ENCODE measurements around the gene ATP5IF1.

DNA sequence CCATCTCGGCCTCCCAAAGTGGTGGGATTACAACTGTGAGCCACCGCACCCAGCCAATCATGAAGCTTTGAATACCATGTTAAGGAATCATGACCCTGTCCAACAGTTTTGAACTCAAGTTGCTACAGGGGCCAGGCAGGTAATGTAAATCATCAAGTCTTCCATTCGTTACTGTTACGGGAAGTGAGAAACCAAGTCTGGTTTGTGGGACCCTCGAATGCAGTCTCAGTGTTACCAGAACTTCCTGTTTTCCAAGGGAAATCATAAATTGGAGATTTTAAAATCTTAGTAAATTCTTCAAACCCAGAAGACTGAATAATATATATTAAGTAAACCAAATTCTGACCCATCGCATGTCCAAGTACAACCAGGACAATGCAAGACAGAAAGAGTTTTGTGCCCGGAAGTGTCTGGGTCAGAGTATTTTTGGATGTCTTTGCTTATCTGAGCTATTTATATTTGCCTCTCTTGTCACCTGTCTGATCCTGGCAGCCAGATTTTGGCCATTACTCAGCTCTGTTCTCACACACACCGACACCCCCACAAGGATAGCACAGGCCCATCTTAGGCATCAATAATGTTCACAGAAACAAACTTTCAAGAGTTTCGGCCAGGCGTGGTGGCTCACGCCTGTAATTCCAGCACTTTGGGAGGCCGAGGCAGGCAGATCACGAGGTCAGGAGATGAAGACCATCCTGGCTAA is 8.8 kb downstream of the ATP5IF1 start:
- TF ChIP-seq, protein P1, sequence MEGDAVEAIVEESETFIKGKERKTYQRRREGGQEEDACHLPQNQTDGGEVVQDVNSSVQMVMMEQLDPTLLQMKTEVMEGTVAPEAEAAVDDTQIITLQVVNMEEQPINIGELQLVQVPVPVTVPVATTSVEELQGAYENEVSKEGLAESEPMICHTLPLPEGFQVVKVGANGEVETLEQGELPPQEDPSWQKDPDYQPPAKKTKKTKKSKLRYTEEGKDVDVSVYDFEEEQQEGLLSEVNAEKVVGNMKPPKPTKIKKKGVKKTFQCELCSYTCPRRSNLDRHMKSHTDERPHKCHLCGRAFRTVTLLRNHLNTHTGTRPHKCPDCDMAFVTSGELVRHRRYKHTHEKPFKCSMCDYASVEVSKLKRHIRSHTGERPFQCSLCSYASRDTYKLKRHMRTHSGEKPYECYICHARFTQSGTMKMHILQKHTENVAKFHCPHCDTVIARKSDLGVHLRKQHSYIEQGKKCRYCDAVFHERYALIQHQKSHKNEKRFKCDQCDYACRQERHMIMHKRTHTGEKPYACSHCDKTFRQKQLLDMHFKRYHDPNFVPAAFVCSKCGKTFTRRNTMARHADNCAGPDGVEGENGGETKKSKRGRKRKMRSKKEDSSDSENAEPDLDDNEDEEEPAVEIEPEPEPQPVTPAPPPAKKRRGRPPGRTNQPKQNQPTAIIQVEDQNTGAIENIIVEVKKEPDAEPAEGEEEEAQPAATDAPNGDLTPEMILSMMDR (IDR thresholded peaks at IDR 0.05; ENCODE audit: insufficient read depth, low read length) = no peak
- TF ChIP-seq POLR2AphosphoS5 (IDR thresholded peaks at IDR 0.05; ENCODE audit: low read depth) = no peak
